SK-N-SH (cell line): ENCODE data around the gene ZNF236. TPM values are rescaled to one million over a fixed set of nuclear protein-coding genes. Genes with fewer than 3 reads are reported as not detected.

ENCODE experiments used
- CTCF ChIA-PET: fragments of 300-600, 350-600 bp; formaldehyde crosslinking; extraction: SDS; loops from one replicate; lab custom pipeline; 2021; lab: Yijun Ruan, JAX
- POLR2A ChIA-PET: fragments of 350-600 bp; sonication (Branson Sonifier 250); formaldehyde crosslinking; extraction: SDS; loops from one replicate; lab custom pipeline; 2020; ENCODE audit warnings: antibody characterized with exemption, inconsistent platforms; lab: Yijun Ruan, JAX
- DNase-seq: peaks from one replicate; pipeline ENCODE4 v3.0.0; 2012
- H2AFZ ChIP-seq: fragments of 200-600 bp; sonication (generic); 2 replicates; pipeline ENCODE4 v1.8.1; 2016; ENCODE audit warnings: antibody characterized with exemption, mild to moderate bottlenecking, low read depth
- H3F3A ChIP-seq: fragments of 200-600 bp; sonication (generic); replicated peaks from 2 replicates; pipeline ENCODE3; 2016; ENCODE audit warnings: antibody characterized with exemption, mild to moderate bottlenecking; ENCODE audit not compliant: insufficient read depth
- H3K27ac ChIP-seq, 2 experiments: fragments of 200-500 bp in 1 of 2; fragments of 200-600 bp in 1 of 2; sonication (Bioruptor generic) in 1 of 2; sonication (generic), shearing (Covaris generic) in 1 of 2; 2 replicates each; pipeline versions ENCODE4 v1.5.1 to v1.6.1; 2014 to 2016; ENCODE audit warnings: low read depth in 2 of 2, inconsistent platforms in 1 of 2, low read length in 1 of 2, mild to moderate bottlenecking in 1 of 2, mixed read lengths in 1 of 2
- H3K27me3 ChIP-seq: fragments of 200-600 bp; sonication (generic), shearing (Covaris generic); 2 replicates; pipeline ENCODE4 v1.6.1; 2016; ENCODE audit warnings: mixed run types; ENCODE audit not compliant: insufficient read depth
- H3K36me3 ChIP-seq, 2 experiments: fragments of 200-500 bp in 1 of 2; fragments of 200-600 bp in 1 of 2; sonication (Bioruptor generic) in 1 of 2; sonication (generic) in 1 of 2; replicated peaks in 1 of 2; 2 replicates each; pipeline versions ENCODE3 to v1.5.1; 2014 to 2016; ENCODE audit warnings: low read length in 1 of 2, mild to moderate bottlenecking in 1 of 2; ENCODE audit not compliant: insufficient read depth in 2 of 2, control insufficient read depth in 1 of 2
- H3K4me1 ChIP-seq, 2 experiments: fragments of 200-500 bp in 1 of 2; fragments of 200-600 bp in 1 of 2; sonication (Bioruptor generic) in 1 of 2; sonication (generic), shearing (Covaris generic) in 1 of 2; 2 replicates each; pipeline versions ENCODE4 v1.5.1 to v1.6.1; 2014 to 2016; ENCODE audit warnings: low read depth in 1 of 2, low read length in 1 of 2, mixed run types in 1 of 2; ENCODE audit not compliant: insufficient read depth in 2 of 2, control insufficient read depth in 1 of 2
- H3K4me2 ChIP-seq: fragments of 200-600 bp; sonication (generic), shearing (Covaris generic); 2 replicates; pipeline ENCODE4 v1.6.1; 2017; ENCODE audit warnings: mixed run types
- H3K4me3 ChIP-seq, 2 experiments: fragments of 200-500 bp in 1 of 2; fragments of 200-600 bp in 1 of 2; sonication (Bioruptor generic) in 1 of 2; sonication (generic), shearing (Covaris generic) in 1 of 2; 2 replicates each; pipeline versions ENCODE4 v1.5.1 to v1.8.1; 2014 to 2016; ENCODE audit warnings: low read depth in 2 of 2, inconsistent platforms in 1 of 2, low read length in 1 of 2, mild to moderate bottlenecking in 1 of 2, mixed read lengths in 1 of 2, moderate library complexity in 1 of 2
- H3K79me2 ChIP-seq: fragments of 200-600 bp; sonication (generic); 2 replicates; pipeline ENCODE4 v1.8.1; 2017; ENCODE audit warnings: mild to moderate bottlenecking; ENCODE audit not compliant: insufficient read depth
- H3K9ac ChIP-seq: fragments of 200-600 bp; sonication (generic); 2 replicates; pipeline ENCODE4 v1.6.1; 2017; ENCODE audit warnings: mixed run types
- H3K9me2 ChIP-seq: fragments of 200-600 bp; sonication (generic); 2 replicates; pipeline ENCODE4 v1.6.1; 2017; ENCODE audit warnings: mixed run types
- H3K9me3 ChIP-seq: fragments of 200-600 bp; sonication (generic); 2 replicates; pipeline ENCODE4 v1.6.1; 2017; ENCODE audit warnings: mixed run types, mild to moderate bottlenecking, moderate library complexity
- H4K20me1 ChIP-seq: fragments of 200-600 bp; sonication (generic); 2 replicates; pipeline ENCODE4 v1.6.1; 2017; ENCODE audit warnings: mild to moderate bottlenecking, mixed run types; ENCODE audit not compliant: insufficient read depth
- CHD2 ChIP-seq: fragments of 150-350 bp; IDR thresholded peaks from 2 replicates; pipeline ENCODE4 v1.6.1; 2018; ENCODE audit warnings: low read length; ENCODE audit not compliant: partially characterized antibody
- CTCF ChIP-seq: fragments of 200-600 bp; sonication (generic); IDR thresholded peaks from 2 replicates; pipeline ENCODE4 v1.6.1; 2017; ENCODE audit warnings: antibody characterized with exemption, mild to moderate bottlenecking, moderate library complexity
- ELF1 ChIP-seq: IDR thresholded peaks from 2 replicates; pipeline ENCODE4 v1.4.0; 2012
- EP300 ChIP-seq, 2 experiments: IDR thresholded peaks; 2 replicates each; pipeline versions ENCODE4 v1.4.0 to v1.6.1; 2012; ENCODE audit warnings: borderline replicate concordance in 1 of 2, low read depth in 1 of 2, low read length in 1 of 2
- FOSL2 ChIP-seq: IDR thresholded peaks from 2 replicates; pipeline ENCODE4 v1.4.0; 2012; ENCODE audit warnings: low read depth, mild to moderate bottlenecking, moderate library complexity, borderline replicate concordance
- FOXM1 ChIP-seq: IDR thresholded peaks from 2 replicates; pipeline ENCODE4 v1.4.0; 2012; ENCODE audit warnings: low read depth, mild to moderate bottlenecking
- GABPA ChIP-seq: IDR thresholded peaks from 2 replicates; pipeline ENCODE4 v1.4.0; 2012; ENCODE audit warnings: low read depth, mild to moderate bottlenecking
- MAX ChIP-seq: IDR thresholded peaks from 2 replicates; pipeline ENCODE4 v1.4.0; 2012; ENCODE audit warnings: low read depth
- MEF2A ChIP-seq: IDR thresholded peaks from 2 replicates; pipeline ENCODE4 v1.4.0; 2012; ENCODE audit warnings: low read depth, borderline replicate concordance
- MXI1 ChIP-seq: IDR thresholded peaks from 2 replicates; pipeline ENCODE4 v1.6.1; 2012; ENCODE audit warnings: mild to moderate bottlenecking, low read depth, low read length, improper control_type of control experiment
- NFIC ChIP-seq: IDR thresholded peaks from 2 replicates; pipeline ENCODE4 v1.4.0; 2012; ENCODE audit warnings: borderline replicate concordance
- POLR2AphosphoS5 ChIP-seq: IDR thresholded peaks from 2 replicates; pipeline ENCODE4 v1.6.1; 2012; ENCODE audit warnings: low read depth, low read length
- RCOR1 ChIP-seq: fragments of 150-350 bp; IDR thresholded peaks from 2 replicates; pipeline ENCODE4 v1.6.1; 2017; ENCODE audit warnings: antibody characterized with exemption, low read length
- REST ChIP-seq: IDR thresholded peaks from 2 replicates; pipeline ENCODE4 v1.6.1; 2012; ENCODE audit warnings: mild to moderate bottlenecking, low read depth, low read length, moderate library complexity
- RFX5 ChIP-seq: IDR thresholded peaks from 2 replicates; pipeline ENCODE4 v1.6.1; 2012; ENCODE audit warnings: mild to moderate bottlenecking, improper control_type of control experiment, low read length
- RXRA ChIP-seq: IDR thresholded peaks from 2 replicates; pipeline ENCODE4 v1.4.0; 2012; ENCODE audit warnings: low read depth, mild to moderate bottlenecking, borderline replicate concordance
- SMC3 ChIP-seq: IDR thresholded peaks from 2 replicates; pipeline ENCODE4 v1.6.1; 2012; ENCODE audit warnings: low read depth, low read length, improper control_type of control experiment
- TAF1 ChIP-seq: IDR thresholded peaks from 2 replicates; pipeline ENCODE4 v1.6.1; 2012; ENCODE audit warnings: low read depth, mild to moderate bottlenecking, low read length, moderate library complexity, borderline replicate concordance
- TCF12 ChIP-seq: IDR thresholded peaks from 2 replicates; pipeline ENCODE4 v1.4.0; 2012
- TEAD4 ChIP-seq: IDR thresholded peaks from 2 replicates; pipeline ENCODE4 v1.4.0; 2012; ENCODE audit warnings: mild to moderate bottlenecking, borderline replicate concordance; ENCODE audit not compliant: insufficient read depth
- USF1 ChIP-seq: IDR thresholded peaks from 2 replicates; pipeline ENCODE4 v1.4.0; 2012; ENCODE audit warnings: low read depth, borderline replicate concordance
- WGBS: methylation state at CpG from one replicate; pipeline ENCODE4 v1.1.6; 2017; ENCODE audit warnings: low lambda C conversion rate; 5-methylcytosine and 5-hydroxymethylcytosine counted together
- polyA plus RNA-seq, 3 experiments: library from polyadenylated mRNA; depleted of rRNA; stranded (reverse); fragments of >200 nt; gene quantifications; 2 replicates each; pipeline ENCODE4 v1.2.3, GENCODE V29; 2012

Gene ZNF236
- polyA plus RNA-seq, 1 of the 3 experiments (the other 2 are of a cell fraction), result 4.2 TPM

- DNase-seq, result no peak
- Histone ChIP-seq H3K9me3 (no peaks in the 10 kb centered on the region), H3K79me2 (peaks cover 27% of the 10 kb centered on the region), H3K4me3 (no peak overlapping the region), H2AFZ (no peak overlapping the region), H3K4me1 (no peaks in the 10 kb centered on the region), H4K20me1 (0 out of 2 replicates have a peak, but pooled peaks cover 9% of the 10 kb centered on the region), H3K36me3 (peaks cover 0 to 7% of the 10 kb centered on the region in 2 experiments), H3F3A (no peaks in the 10 kb centered on the region), H3K9me2 (no peaks in the 10 kb centered on the region), H3K9ac (no peak overlapping the region), H3K4me2 (no peak overlapping the region), H3K27ac (no peak overlapping the region), H3K27me3 (no peaks in the 10 kb centered on the region)
- CTCF ChIA-PET, result interaction anchor here (6.7 kb wide), 1 partner anchor 12 kb away, joined by 55 read pairs; no protein-coding TSS in a partner anchor
- WGBS, result 90% methylated on average over 11 of the region's 11 CpGs
- TF ChIP-seq TAF1, result no peak
- no peak for TF ChIP-seq MXI1
- TF ChIP-seq MAX, result no peak
- TF ChIP-seq MEF2A, result no peak
- no peak for TF ChIP-seq SMC3
- TF ChIP-seq EP300 (IDR thresholded peaks at IDR 0.05; ENCODE audit: borderline replicate concordance in 1 of 2, low read depth in 1 of 2, low read length in 1 of 2), result no peak
- TF ChIP-seq RXRA, result no peak
- no peak for TF ChIP-seq FOXM1
- no peak for TF ChIP-seq NFIC
- TF ChIP-seq RCOR1, result no peak
- TF ChIP-seq GABPA, result no peak
- TF ChIP-seq POLR2AphosphoS5, result no peak
- no peak for TF ChIP-seq USF1
- no peak for TF ChIP-seq CTCF
- TF ChIP-seq TCF12, result no peak
- no peak for TF ChIP-seq CHD2
- POLR2A ChIA-PET, result no interaction called here
These were observed 8.1 kb upstream of the ZNF236 start for GRCh38 chr18:76814256-76814655.

- ChIA-PET CTCF (interaction anchor here (6.7 kb wide), 1 partner anchor 14 kb away, joined by 55 read pairs; no protein-coding TSS in a partner anchor), POLR2A (no interaction called here)
- Histone ChIP-seq H3K9me3 (no peaks in the 10 kb centered on the region), H3K4me3 (no peak overlapping the region), H3K36me3 (peaks cover 0 to 13% of the 10 kb centered on the region in 2 experiments), H3K27ac (no peak overlapping the region), H3K79me2 (peaks cover 46% of the 10 kb centered on the region), H3K27me3 (no peaks in the 10 kb centered on the region), H3K4me1 (peaks cover 2 to 3% of the 10 kb centered on the region in 2 experiments; a peak in 1 of 4 replicates), H2AFZ (no peak overlapping the region), H3F3A (no peaks in the 10 kb centered on the region), H4K20me1 (0 out of 2 replicates have a peak, but pooled peaks cover 9% of the 10 kb centered on the region), H3K9me2 (no peaks in the 10 kb centered on the region), H3K9ac (no peak overlapping the region), H3K4me2 (no peak overlapping the region)
- 96% methylated on average over 8 of the region's 8 CpGs for WGBS
- DNase-seq, result no peak
- TF ChIP-seq TEAD4 (no peak), MXI1 (no peak), ELF1 (no peak), CTCF (no peak), MEF2A (no peak), RFX5 (no peak), NFIC (no peak), REST (no peak), FOSL2 (no peak)
These were observed 6.2 kb upstream of the ZNF236 start for GRCh38 chr18:76816127-76816526.
